NCI-H2171 (cell line): ENCODE data around the gene GFAP.

ENCODE experiments used
- DNase-seq: peaks from one replicate; lab custom pipeline; 2025; lab: John Stamatoyannopoulos, UW

The GFAP gene

GRCh38 chr17:44914148-44914547, 1.2 kb downstream of the GFAP start:
- DNase-seq: no peak

DNA sequence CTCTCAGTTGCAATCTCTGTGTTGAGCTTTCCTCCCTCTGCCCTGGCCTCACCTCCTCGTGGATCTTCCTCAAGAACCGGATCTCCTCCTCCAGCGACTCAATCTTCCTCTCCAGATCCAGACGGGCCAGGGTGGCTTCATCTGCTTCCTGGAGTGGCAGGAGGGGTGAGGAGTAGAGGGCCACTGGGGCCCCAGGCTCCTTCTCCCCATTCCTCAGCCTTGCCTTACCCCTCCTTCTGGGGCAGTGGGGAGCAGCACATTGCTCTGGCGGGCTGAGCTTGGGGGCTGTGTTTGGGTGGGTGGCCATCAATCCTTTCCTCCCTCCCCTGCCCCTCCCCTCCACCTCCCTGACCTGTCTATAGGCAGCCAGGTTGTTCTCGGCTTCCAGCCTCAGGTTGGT, 1.6 kb downstream of the GFAP start:
- DNase-seq: no peak

- DNase-seq: no peak
These were observed 2.3 kb downstream of the GFAP start for GRCh38 chr17:44912763-44913544.

- DNase-seq: no peak
These were observed 3.9 kb downstream of the GFAP start for GRCh38 chr17:44911133-44912001.

DNA sequence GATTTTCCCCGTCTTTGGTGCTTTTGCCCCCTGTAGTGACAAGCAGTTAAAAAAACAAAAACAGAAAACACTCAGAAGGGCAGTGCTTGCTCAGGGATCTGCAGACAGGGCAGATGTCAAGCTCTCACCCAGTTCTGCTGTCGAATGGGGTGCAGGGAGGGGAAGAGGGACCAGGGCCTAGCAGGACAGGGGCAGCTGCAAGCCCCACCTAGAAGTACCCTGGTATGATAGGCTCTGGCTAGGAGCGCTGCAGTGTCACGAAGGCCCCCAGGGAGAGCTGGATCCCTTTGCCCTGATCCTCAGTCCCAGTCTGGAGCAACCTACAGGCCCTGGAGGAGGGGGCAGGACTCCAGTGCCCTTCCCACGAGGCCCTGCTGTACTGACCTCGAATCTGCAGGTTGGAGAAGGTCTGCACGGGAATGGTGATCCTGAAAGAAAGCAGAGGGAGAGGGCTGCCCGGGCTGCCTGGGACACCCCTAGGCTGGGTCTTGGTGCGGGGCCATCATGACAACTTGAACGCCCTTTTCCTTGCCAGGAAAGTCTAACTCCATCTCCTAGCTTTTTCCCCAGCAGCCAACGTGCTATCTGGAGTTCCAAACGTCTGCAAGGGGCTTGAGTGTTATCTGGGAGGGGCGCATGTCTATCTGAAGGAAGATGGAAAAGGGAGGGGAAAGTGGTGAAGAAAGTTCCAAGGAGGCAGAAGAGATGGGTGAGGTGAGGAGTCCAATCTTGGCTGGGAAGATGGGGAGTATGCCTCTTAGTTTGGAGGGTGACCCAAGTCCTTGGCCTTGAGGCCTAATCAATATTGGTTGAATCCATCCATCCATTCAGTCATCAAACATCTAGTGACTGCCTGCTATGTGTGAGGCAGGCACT, 4.8 kb downstream of the GFAP start:
- DNase-seq: no peak

DNA sequence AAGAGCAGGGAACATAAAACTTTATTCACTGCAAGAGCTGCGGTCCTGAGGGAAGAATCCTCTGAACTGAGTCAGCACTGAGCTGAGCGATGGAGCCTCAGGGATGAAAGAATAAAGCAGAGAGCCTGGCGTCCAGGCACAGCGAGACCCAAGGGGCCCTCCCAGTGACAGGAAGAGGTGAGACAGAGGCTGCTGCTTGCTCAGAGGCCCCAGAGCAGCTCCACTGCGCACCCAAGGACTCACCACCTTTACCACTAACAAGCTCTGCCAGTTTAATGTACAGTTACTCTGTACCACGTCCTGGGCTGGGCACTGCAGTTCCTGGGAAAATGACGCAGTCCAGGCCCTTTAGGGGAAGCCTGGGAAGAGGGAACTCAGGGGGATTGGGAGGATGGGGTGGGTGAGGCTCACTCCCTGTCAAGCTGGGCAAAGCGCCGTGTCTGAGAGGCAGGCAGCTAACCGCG, 5.6 kb downstream of the GFAP start:
- DNase-seq: no peak

DNA sequence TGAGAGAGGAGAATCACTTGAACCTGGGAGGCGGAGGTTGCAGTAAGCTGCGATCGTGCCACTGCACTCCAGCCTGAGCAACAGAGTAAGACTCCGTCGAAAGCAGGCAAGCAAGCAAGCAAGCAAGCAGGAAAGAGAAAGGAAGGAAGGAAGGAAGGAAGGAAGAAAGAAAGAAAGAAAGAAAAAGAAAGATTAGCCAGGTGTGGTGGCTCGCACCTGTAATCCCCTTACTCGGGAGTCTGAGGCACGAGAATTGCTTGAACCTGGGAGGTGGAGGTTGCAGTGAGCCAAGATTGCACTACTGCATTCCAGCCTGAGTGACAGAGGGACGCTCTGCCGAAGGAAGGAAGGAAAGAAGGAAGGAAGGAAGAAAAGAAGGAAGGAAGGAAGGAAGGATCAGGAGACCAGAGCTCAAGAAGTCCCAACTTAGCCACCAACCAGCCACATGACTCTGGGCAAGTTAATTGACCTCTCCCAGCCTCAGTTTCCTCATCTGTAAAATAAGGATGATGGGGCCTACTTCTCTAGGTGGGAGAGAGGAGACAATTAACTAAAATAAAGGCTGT, 6.5 kb downstream of the GFAP start:
- no peak for DNase-seq

DNA sequence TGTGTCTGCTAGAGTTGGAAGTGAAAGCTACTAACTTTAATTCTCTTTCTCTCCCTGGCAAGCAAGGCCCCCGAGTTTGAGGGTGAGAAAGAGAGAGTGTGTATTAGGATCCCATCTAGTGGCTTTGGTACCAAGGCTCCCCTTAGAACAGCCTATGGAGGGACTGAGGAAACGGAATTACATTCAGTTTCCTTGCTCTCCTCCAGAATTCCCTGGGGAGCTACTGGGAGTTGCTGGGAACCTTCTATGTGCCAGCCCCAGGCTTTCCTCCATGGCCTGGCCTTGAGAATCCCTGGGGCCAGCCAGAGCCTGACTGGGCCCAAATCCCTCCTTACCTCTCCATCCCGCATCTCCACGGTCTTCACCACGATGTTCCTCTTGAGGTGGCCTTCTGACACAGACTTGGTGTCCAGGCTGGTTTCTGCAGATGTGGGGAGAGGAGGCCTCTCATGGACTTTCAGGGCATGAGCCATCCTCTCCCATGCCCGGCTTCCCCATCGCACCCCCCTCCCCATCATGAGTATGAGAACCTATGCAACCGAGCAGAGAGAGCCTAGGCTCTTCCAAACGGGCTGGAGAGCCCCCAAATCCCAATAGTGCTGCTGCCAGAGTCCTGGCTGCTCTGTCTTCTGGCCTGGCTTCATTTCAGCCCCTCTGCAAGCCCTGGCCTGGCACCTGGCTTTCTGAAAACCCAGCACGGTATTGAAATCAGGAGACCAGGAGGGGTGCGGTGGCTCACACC, 7.4 kb downstream of the GFAP start:
- no peak for DNase-seq

GRCh38 chr17:44906763-44907728, 8.3 kb downstream of the GFAP start:
- DNase-seq: no peak

DNA sequence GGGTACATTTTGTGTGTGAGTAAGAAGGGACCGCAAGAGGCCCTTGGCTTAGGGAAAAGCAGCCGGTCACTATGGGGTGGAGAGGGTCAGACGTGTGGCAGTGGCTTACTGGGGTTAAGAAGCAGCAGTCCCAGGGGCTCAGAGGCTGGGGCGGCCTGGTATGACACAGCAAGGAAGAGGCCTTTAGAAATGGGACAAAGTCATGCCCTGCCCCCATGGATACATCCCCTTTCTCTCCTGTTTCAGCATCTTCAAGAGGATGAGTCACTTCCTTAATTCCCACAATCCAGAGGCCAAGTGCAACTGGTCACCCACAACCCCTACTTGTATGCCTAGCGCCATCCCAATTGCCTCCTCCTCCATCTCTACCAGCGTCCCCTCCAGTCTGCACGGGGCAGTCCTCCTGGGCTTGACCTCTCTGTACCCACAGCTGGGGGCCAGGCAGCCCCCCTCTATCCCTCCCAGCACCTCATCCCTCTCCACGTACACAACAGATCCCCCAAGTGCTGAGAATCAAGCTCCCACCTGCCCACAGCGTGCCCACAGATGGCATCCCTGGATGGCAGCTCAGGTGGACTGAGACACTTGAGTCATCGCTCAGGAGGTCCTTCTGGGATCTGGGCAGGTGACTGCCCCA, 9.2 kb downstream of the GFAP start:
- no peak for DNase-seq

GRCh38 chr17:44905006-44906000, 10.0 kb downstream of the GFAP start:
- no peak for DNase-seq

DNA sequence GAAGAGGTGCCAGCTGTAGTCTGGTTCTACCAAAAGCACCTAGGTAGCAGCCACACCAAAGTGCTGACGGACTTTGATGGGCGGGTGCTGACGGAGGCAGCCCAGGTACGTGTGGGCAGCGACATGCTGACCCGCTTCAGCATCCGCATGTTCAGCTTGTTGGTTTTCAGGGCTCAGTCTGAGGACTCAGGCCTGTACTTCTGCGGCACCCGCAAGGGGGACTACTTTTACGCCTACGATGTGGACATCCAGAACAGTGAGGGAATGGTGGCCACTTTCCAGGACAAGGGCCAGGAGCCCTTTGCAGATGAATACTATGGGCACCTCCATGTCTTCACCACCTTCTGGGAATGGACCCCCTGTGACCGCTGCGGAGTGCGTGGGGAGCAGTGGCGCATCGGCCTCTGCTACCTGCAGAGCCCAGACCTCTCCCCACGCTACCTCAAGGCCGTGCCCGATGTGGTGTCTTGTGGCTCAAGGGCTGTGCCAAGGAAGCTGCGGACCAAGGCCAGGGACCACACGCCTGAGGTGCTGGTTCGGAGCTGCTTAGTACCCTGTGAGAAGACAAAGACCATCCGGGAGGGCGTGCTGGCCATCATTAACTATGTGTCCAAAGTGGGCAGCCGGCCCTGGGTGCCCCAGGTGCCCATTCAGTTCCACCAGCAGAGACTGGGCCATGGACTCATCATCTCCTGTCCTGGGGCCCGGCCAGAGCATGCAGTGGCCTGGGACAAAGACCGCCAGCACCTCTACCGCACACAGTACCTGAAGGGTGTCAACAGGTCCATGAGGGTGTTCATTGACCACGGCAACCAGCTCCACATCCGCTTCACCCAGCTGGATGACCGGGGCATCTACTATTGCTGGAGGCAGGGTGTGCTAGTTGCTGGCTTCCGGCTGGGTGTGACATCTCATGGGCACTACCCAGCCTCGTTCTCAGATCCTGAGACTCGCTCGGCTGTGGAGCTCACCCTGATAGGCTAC, 11.0 kb downstream of the GFAP start:
- DNase-seq: no peak

DNA sequence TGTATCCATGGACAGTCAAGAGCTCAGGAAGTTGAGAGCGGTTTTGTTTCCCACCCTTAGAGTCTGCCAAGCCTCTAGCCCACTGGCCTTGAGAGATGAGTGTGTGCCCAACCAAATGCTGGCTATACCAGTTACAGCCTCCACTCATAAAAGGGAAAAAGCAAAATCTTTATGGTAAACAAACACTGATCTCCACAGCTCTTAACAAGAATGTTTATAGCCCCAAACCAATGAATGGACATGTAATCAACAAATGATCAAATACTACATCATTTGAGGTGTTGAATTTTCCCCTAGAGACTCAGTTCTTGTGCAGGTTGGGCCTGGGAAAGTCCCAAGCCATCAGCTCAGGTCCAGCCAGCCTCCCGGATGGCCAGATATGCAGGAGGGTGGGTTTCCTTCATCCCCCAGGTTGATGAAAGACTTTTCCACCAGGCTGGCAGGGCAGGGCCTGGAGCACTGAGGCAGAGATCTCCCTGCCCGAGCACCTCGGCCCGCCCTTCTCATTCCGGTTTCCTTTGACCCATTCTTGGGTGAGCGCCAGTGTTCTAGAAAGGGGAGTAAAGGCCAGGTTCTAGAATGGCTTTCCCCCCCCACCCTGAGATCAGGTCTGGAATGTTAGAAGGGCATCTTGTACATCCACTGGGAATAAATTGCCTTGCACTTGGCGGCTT, 12.2 kb downstream of the GFAP start:
- DNase-seq: no peak

DNA sequence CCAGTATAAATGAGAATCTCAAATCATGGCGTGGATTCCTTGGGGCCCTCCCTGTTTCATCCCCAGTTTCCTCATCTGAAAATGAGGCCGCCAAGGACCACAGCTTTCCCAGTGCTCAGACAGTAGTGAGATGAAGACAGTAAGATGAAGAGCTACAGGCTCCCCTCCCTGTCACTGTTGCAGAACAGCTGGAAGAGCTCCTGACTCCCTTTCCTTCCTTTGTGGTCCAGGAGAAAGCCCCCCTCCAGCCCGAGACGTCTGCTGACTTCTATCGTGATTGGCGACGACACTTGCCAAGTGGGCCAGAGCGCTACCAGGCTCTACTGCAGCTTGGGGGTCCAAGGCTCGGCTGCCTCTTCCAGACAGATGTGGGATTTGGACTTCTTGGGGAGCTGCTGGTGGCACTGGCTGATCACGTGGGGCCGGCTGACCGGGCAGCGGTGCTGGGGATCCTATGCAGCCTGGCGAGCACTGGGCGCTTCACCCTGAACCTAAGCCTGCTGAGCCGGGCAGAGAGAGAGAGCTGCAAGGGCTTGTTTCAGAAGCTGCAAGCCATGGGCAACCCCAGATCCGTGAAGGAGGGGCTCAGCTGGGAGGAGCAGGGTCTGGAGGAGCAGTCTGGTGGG, 13.1 kb downstream of the GFAP start:
- no peak for DNase-seq

- no peak for DNase-seq
These were observed 13.8 kb downstream of the GFAP start for GRCh38 chr17:44901411-44901921.

DNA sequence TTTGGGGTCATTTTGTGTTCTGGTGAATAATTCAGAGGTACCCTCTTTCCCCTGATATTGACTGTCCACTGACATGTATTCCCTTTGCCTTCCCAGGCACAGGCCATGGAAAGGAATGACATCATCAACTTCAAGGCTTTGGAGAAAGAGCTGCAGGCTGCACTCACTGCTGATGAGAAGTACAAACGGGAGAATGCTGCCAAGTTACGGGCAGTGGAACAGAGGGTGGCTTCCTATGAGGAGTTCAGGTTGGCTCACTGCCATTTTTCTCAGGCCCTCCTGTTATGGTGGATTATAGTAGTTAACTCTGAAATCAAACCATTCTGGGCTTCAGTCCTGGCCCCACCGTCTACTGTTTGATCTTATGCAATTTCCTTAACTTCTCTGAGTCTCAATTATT, 14.4 kb downstream of the GFAP start:
- DNase-seq: peak; percentile 59
